Astrocyte (in vitro differentiated cells and primary cell): ENCODE results near the gene ANTXR2.

Experiments used
- EZH2 ChIP-seq: IDR thresholded peaks from 2 replicates; pipeline ENCODE4 v1.6.1; 2012; ENCODE audit warnings: mild to moderate bottlenecking, low read length, inconsistent platforms; ENCODE audit not compliant: insufficient read depth
- TF ChIP-seq, protein P1 (sequence below): IDR thresholded peaks from 2 replicates; pipeline ENCODE4 v1.5.1; 2011; ENCODE audit warnings: low read depth, mild to moderate bottlenecking, inconsistent platforms, low read length, moderate library complexity; ENCODE audit not compliant: insufficient read depth

DNA sequence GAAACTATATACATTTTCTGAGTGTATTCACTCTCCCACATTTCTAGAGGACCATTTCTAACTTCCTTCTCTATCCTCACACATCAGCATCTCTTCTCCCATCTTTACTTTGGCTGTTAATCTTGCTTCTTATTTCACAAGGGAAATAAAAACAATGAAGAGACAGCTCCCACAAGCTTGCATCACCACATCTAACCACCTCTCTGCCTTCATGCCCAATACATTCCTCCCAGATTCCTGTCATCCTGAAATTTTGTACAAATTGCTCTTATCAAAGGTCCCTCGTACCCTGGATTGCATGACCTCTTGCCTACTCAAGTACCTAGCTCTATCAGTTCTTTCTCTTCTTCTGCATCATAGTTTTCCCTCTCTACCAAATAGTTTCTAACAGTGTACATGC is 215.2 kb downstream of the ANTXR2 start:
- TF ChIP-seq, protein P1, sequence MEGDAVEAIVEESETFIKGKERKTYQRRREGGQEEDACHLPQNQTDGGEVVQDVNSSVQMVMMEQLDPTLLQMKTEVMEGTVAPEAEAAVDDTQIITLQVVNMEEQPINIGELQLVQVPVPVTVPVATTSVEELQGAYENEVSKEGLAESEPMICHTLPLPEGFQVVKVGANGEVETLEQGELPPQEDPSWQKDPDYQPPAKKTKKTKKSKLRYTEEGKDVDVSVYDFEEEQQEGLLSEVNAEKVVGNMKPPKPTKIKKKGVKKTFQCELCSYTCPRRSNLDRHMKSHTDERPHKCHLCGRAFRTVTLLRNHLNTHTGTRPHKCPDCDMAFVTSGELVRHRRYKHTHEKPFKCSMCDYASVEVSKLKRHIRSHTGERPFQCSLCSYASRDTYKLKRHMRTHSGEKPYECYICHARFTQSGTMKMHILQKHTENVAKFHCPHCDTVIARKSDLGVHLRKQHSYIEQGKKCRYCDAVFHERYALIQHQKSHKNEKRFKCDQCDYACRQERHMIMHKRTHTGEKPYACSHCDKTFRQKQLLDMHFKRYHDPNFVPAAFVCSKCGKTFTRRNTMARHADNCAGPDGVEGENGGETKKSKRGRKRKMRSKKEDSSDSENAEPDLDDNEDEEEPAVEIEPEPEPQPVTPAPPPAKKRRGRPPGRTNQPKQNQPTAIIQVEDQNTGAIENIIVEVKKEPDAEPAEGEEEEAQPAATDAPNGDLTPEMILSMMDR: no peak
- TF ChIP-seq EZH2: no peak
